GM15510 (cell line): ENCODE measurements around the gene SAMD1.

Source experiments
- POLR2A ChIP-seq: IDR thresholded peaks from 3 replicates; pipeline ENCODE4 v1.6.1; 2011; ENCODE audit warnings: borderline replicate concordance; ENCODE audit not compliant: insufficient read length; ENCODE audit errors: extremely low read depth

SAMD1 gene

GRCh38 chr19:14086098-14086497 is 4.5 kb downstream of the SAMD1 start:
- no peak for TF ChIP-seq POLR2A

- TF ChIP-seq POLR2A = no peak
These were observed 5.1 kb downstream of the SAMD1 start, which contains the start of gene C19orf67 for GRCh38 chr19:14085309-14085995. Gene C19orf67, minus strand, starts transcription at chr19:14085783. Its CDS starts 156 bp downstream, at chr19:14085627.

GRCh38 chr19:14082675-14082960 is 7.9 kb downstream of the SAMD1 start:
- no peak for TF ChIP-seq POLR2A

- no peak for TF ChIP-seq POLR2A
These were observed 8.5 kb downstream of the SAMD1 start for GRCh38 chr19:14081797-14082674.

- peak; percentile 74 for TF ChIP-seq POLR2A
These were observed 9.4 kb downstream of the SAMD1 start for GRCh38 chr19:14080887-14081796.

- TF ChIP-seq POLR2A = no peak
These were observed 12.1 kb downstream of the SAMD1 start for GRCh38 chr19:14078411-14078810.

- TF ChIP-seq POLR2A = no peak
These were observed 16.4 kb downstream of the SAMD1 start for GRCh38 chr19:14073925-14074838.

GRCh38 chr19:14073261-14073924 is 17.2 kb downstream of the SAMD1 start:
- peak; percentile 29 for TF ChIP-seq POLR2A

GRCh38 chr19:14072535-14073260 is 17.9 kb downstream of the SAMD1 start, which contains the start of gene MISP3:
Gene MISP3, plus strand, starts transcription at chr19:14072786. Its CDS starts 524 bp downstream, at chr19:14073310.
- no peak for TF ChIP-seq POLR2A

DNA sequence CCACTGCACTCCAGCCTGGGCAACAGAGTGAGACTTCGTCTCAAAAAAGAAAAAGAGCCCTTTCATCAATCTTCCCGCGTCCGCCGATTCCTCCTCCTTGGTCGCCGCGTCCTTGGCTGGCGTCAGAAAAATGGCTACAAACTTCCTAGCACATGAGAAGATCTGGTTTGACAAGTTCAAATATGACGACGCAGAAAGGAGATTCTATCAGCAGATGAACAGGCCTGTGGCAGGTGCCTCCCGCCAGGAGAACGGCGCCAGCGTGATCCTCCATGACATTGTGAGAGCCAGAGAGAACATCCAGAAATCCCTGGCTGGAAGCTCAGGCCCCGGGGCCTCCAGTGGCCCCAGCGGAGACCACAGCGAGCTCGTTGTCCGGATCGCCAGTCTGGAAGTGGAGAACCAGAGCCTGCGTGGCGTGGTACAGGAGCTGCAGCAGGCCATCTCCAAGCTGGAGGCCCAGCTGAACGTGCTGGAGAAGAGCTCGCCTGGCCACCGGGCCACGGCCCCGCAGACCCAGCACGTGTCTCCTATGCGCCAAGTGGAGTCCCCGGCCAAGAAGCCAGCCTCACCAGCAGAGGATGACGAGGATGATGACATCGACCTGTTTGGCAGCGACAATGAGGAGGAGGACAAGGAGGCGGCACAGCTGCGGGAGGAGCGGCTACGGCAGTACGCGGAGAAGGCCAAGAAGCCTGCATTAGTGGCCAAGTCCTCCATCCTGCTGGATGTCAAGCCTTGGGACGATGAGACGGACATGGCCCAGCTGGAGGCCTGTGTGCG is 20.1 kb downstream of the SAMD1 start:
- TF ChIP-seq POLR2A = no peak

DNA sequence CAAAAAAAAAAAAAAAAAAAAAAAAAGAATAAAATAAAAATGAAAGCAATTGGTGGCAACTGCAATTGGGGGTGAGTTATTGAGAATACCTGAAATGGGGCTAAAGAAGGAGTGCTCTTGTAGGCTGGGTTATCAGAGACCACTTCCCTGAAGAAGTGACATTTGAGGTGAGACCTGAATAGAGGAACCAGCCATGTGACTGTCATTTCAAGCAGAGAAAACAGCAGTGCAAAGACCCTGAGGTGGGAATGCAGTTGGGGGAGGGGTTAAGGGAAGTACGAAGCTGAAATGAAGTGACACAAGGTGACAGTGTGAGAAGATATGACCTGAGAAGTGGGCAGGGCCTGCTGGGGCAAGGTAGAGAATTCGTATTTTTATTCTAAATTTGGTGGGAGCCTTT is 24.4 kb downstream of the SAMD1 start:
- no peak for TF ChIP-seq POLR2A

DNA sequence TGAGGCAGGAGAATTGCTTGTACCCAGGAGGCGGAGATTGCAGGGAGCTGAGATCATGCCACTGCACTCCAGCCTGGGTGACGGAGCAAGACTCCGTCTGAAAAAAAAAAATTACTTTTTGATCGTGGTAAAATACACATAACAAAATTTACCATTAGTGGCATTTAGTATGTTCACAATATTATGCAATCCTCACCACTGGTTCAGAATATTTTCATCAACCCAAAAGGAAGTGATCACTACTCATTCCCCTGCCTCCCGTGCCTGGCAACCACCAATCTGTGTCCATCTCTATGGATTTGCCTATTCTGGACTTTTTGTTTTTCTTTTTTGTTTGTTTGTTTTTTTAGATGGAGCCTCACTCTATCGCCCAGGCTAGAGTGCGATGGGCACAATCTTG is 27.4 kb downstream of the SAMD1 start:
- no peak for TF ChIP-seq POLR2A
